GM18519 (cell line): ENCODE data around the gene SEC31A.
"Not testable (repeated sequence)": the region's sequence is repeated elsewhere in the genome, so short reads cannot be mapped to it uniquely, and the experiment has no call there.

Experiments used
- ATAC-seq: cut with Tn5 transposase; IDR thresholded peaks from one replicate; pipeline ENCODE4 v1.9.1; 2021; ENCODE audit warnings: mild to moderate bottlenecking, moderate library complexity; ENCODE audit not compliant: unreplicated experiment, low FRiP score

Gene SEC31A

DNA sequence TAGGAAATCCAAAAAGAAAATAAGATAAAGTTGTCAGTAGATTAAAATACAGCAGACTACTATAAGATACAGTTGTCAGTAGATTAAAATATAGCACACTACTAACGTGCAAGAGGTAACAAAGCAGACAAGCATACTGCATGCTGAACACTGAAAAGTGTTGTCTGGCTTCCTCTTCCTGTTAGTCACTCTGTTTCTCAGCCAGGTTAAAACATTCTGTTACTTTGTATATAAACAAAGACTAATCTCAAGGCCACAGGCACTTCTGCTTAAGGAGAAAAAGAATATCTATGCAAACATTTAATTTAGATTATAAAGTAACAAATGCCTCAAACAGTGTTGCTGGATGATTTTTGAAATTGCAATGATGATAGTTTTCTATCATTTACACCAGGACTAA, 51.3 kb downstream of the SEC31A start:
- ATAC-seq, result no peak

DNA sequence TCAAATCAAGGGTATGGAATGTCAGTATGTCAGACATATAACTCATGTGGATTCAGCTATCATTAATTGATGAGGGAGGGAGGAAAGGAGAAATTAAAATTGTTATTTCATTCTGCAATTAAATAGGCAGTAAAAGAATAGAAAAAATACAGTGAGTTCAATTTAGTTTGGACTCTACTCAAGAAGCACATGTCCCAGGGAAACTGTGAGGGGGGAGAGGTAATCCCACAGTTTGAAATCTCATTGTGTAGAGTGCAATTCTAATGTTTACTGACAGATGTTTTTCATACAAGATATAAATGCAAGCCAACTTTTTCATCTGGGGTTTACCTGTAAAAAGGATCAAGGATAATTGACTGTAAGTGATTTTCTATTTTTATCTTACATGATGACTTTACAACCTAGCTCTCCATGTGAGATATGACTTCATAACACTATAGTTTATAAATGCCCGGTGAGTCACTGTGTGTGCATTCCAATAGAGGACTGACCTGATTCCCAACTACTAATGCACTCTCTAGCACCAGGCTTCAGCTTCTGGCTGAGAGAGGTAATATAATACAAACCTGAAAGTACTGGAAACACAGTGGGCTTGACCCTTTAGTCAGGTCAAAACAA, 57.1 kb downstream of the SEC31A start:
- no peak for ATAC-seq

DNA sequence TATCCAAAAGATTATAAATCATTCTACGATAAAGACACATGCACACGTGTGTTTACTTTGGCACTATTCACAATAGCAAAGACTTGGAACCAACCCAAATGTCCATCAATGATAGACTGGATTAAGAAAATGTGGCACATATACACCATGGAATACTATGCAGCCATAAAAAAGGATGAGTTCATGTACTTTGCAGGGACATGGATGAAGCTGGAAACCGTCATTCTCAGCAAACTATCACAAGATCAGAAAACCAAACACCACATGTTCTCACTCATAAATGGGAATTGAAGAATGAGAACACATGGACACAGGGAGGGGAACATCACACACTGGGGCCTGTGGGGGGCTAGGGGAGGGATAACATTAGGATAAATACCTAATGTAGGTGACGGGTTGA, 57.9 kb downstream of the SEC31A start:
- ATAC-seq, result not testable (repeated sequence)

DNA sequence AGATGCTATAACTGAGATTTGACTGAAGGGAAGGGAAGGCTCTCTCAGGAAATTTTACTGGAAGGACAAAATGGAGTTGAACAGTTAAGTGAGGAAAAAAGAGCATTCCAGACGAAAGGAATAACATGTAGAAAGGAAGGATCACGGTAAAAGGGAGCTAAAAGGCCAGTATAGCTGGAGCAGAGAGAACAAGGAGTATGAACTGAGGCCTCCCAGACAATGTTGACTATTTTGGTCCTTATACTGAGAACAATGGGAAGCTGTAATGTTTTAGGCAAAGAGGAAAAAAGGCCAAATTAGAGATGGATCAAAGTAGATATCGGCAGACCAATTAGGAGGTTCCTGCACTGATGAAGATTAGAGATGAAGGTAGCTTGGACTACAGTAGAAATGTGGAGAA, 65.5 kb downstream of the SEC31A start:
- ATAC-seq, result no peak

DNA sequence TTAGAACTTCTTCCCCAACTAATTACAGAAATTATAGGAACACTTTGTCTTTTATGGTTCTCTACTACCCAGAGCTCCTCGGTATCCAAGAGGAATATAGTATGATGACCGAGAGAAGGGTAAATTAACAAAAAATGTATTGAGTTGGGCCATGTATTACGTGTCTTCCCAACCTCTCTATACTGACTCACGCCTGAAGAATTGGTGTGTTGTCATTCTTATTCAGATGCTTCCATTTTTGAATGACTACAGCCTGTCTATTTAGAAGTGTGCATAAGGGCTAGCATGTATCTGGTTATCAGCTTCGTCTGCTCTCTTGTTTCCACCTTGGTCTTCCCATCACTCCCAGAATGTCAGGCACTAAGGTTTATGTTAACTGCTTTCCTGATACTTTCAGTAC, 67.9 kb downstream of the SEC31A start:
- no peak for ATAC-seq

DNA sequence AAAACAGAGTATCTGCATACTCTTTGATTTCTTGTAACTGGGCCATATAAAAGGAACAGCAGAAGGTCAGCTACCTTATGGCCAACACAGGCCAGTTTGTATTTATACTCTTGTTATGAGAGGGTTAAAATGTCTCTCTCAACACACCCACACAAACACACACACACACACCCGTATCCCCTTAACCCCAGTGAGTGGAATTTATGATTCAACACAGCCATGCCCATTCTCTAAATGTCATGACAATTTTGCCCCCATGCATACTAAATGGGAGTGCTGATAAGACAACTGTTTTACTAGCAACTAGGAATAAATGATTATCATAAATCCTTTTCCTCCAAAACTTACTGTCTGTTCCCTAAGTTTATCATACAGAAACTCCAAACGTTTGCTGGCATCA, 70.3 kb downstream of the SEC31A start:
- ATAC-seq, result no peak

DNA sequence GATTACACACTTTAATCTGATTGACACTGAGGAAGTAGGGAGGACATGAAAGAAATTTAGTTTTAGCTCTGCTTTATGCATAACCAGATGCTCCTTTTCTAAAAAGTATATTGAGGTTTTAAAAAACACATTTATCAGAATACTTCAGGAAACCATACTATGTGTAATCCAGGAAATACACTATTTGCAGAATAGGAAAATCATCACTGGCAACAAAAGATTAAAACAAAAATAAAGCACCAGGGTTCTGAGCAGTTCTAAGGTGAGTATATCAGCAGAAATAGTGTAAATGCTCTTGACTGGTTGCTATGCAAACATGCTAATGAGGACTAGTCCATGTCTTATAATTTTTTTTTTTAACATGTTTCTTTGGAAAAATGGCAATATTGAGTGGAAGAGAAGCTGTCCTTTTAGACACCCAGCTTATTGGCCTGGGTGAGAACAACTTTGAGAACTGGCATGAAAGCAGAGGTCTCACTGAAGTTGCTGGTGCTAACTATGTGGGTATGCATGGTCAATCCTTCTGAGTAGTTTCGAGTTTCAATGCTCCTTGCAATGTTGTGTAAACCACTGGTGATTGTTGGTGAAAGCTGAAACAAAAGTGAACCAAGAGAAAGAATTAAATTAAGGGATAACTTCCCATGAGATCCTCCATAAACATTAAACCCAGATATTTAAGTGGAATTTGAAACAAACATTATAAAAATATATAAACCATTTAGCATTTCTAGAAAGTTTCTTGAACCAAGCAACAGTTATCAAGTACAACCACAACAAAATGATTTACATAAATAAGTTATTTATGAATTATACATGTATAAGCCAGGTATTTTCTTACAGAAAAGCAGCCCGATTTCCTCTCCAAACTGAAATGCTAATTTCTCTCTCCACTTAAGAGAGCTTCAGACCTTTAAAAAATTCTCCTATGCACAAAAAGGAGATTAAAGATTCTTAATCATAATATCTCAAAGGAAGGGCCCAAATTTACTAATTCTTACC, 72.0 kb downstream of the SEC31A start:
- no peak for ATAC-seq

DNA sequence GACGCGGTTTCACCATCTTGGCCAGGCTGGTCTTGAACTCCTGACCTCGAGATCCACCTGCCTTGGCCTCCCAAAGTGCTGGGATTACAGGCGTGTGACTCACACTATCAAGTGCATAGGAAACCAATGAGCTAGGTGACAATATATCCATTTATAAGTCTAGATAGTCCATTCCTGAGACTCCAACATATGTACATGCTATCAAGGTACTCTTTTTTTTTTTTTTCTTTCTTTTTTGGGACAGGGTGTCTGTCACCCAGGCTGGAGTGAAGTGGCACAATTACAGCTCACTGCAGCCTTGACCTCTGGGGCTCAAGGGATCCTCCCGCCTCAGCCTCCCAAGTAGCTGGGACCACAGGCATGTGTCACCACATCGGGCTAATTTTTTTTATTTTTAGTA, 74.1 kb downstream of the SEC31A start:
- ATAC-seq, result not testable (repeated sequence)

DNA sequence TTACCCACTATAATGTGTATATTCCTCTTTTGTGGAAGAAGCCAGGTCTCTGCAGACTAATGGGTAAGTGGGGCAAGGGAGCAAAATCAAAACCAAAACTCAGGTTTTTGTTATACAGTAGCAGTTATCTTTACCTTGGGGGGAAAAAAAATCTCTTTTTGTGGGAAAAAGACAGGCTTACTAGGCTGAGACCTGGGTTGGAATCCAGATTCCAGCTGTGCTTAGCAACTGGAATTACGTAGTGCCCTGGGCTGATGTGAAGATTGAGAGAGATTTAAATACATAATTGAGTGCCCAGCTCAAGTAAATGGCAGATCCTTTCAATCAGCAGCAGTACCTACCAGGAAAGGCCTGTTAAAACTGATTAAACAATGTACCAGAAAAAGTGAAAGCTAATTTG, 76.9 kb downstream of the SEC31A start:
- ATAC-seq, result no peak

DNA sequence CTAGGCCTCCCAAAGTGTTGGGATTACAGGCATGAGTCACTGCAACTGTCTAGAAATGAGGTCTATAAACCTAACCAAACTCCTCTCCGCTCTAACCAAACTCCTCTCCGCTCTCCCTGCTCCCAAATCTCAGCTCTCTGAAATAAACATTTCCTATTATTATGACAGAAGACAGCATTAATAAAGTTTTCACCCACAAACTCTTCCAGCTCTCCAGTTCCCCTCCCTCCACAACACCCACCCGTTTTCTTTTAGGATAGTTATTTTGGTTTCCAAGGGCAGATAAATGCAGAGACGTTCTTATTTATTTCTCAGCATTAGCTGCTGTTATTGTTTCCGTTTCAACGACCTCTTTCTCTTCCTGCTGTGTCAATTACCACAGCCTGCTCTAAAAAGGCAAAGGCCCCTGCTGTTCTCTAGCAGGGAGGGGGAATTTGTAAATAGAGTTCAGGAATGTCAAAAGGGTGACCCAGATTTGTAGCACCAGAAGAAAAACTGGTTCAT, 79.1 kb downstream of the SEC31A start:
- no peak for ATAC-seq

DNA sequence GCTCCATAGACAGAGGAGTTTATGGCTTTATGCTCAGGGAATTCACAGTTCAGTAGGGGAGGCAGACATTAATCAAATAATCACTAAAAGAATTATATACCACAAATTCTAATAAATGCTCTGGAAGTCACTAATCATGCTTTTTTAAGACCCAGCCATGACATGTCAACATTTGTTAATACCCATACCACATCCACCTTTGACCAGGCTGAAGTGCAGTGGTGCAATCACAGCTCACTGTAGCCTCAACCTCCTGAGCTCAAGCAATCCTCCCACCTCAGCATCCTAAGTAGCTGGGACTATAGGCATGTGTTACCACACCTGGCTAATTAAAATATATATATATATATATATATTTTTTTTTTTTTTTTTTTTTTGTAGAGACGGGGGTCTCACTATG, 79.6 kb downstream of the SEC31A start:
- ATAC-seq, result no peak

DNA sequence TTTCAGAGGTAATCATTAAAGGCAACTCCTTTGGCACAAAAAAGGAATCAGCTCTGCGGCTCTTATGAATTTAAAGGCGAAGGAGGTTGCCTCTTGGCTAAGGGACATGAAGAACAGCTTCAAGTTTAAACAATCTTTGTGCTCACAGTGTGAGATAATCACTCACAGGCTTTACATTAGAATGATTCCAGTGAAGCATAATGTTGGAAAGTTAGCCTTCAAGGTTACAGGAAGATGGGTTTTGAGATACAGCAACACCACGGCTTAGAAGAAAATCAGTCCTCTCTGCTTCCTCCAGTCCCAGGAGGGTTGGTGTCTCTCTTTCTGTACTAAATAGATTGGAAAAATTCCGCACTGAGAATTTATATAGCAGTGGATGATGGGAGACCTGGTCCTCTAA, 80.8 kb downstream of the SEC31A start:
- no peak for ATAC-seq

DNA sequence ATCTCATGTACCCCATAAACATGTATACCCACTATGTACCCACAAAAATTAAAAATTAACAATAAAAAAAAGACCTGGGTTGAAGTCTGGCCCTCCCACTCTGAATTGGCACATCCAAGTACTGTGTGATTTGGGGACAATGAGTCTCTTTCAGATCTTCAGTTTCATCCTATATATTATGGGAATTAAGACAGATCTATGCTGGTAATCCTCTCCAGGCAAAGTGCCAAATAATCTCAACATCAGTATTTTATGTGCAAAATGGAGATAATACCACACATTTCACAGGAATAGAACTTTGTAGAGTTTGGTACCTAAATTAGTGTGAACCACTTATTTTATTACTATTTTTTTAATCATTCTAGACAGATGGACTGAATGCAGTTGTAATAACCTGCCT, 81.3 kb downstream of the SEC31A start:
- no peak for ATAC-seq

DNA sequence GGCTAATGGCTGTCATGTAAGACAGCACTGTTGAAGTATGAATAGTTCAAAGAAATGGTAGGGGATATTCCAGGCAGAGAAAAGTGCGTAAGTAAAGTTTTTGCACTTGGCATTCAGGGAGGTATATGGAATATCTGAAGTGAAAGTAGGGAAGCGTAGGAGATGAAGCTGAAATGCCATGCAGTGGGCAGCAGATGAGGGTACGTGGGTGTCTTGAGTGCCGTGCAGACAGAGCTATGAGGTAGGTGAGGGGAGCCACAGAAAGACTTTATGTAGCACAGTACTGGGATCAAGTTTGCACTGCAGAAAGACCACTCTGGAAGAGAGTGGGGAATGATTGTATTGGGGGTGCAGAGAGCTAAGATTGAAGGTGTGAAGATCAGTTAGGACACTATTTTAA, 87.2 kb downstream of the SEC31A start:
- ATAC-seq, result no peak

DNA sequence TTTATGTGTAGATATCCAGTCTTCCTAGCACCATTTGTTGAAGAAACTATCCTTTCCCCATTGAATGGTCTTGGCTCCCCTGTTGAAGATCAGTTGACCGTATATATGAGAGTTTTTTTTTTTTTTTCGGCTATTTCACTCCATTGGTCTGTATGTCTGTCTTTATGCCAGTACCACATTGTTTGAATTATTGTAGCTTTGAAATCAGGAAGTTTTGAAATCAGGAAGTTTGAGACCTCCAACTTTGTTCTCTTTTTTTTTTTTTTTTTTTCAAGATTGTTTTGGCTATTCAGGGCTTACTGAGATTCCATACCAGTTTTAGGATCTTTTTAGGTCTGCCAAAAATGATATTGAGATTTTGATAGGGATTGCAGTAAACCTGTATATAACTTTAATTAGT, 88.0 kb downstream of the SEC31A start:
- no peak for ATAC-seq

DNA sequence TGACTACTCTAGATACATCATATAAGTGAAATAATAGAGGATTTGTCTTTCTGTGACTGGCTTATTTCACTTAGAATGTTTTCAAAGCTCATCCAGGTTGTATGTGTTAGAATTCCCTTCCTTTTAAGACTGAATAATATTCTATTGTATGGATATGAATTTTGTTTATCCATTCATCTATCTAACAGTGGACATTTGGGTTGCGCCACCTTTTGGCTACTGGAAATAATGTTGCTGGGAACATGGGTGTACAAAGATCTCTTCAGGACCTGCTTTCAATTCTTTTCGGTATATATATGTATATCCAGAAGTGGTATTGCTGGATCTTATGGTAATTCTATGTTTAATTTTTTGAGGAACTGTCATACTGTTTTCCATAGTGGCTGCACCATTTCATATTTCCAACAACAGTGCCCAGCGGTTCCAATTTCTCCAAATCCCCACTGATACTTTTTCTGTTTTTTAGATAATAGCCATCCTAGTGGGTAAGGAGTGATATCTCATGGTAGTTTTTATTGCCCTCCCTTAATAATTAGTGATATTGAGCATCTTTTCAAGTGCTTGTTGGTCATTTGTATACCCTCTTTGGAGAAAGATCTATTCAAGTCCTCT, 88.9 kb downstream of the SEC31A start:
- no peak for ATAC-seq

DNA sequence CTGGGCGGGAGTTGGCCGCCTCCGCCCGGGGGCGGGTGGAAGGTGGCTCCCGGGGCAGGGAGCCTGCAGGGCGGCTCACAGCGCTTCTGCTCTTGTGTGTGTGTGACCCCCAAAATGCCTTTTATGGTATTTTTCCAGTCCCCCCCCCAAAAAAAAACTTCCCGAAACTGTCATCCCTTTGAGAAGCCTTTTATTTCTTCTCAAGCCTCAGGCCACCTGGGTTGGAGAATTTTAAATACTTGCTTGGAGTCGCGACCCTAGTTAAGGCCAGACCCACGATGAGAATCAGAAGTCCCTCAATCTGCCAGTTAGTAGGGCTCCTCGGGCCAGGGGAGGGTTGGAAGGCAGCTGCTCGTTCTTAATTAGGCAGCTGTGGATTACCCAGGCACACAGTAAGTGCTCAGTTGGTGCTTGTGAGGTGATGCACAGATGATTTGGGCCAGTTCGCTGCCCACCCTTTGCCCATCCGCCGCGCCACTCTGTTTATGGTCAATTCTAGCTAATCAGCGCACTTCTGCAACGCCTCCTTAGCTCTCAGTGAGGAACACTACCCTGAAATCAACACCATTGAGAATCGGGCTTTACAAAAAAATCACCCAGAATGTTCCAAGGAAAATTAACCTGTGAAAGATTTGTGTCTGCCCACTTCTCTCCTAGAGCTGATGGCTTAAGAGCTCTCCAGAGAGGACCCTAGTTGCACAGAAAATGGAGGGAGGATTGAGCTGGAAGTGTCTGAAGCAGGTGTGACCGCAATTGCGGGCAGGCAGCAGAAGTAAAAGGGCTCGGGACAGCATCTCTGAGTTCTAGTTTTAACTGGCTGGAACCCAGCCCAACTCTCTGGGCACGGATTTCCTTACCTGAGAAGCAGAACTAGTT, 91.7 kb downstream of the SEC31A start:
- no peak for ATAC-seq

DNA sequence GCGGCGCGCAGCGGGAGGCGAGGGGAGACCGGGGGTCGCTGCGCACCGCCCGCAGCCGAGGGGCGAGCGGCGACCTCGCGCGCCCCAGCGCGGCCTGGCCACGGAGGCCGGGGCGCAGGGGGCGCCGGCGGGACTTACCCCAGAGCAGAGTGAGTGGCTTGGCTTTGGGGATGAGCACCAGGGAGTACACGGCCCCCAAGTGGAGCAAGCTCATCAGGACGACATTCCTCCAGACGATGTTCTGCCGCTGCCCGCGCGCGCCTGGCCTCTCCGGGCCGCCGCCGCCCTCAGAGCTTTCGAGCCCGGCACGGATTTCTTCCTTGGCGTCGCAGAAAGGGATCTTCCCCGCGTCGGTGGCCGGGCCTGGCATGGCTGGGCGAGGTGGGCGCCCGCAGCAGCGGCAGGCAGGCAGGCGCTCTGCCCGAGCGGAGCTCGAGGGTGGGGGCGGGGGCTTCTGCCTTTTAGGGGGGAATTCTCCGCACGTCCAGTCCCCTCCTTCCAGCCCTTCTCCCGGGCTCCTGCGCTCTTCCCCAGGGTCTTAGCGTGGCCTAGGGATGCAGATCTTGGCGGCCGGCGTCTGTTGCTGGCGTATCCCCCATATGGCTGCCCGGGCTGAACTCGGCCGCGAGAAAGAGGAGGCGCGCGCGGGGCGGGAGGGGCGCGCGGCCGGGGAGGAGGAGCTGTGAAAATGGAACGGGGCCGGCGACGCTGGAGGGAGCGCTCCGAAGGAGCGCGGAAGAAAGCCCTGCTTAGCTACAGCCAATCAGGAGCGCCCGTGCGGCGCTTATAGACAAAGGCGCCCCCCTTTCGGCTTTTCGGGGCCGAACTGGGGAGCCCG, 92.6 kb downstream of the SEC31A start, which contains the start of gene SCD5:
SCD5 (minus strand) TSS at position 629 of the 838 bp plus-strand sequence; CDS start at position 370, 259 bp downstream.
- peak; percentile 91 for ATAC-seq

DNA sequence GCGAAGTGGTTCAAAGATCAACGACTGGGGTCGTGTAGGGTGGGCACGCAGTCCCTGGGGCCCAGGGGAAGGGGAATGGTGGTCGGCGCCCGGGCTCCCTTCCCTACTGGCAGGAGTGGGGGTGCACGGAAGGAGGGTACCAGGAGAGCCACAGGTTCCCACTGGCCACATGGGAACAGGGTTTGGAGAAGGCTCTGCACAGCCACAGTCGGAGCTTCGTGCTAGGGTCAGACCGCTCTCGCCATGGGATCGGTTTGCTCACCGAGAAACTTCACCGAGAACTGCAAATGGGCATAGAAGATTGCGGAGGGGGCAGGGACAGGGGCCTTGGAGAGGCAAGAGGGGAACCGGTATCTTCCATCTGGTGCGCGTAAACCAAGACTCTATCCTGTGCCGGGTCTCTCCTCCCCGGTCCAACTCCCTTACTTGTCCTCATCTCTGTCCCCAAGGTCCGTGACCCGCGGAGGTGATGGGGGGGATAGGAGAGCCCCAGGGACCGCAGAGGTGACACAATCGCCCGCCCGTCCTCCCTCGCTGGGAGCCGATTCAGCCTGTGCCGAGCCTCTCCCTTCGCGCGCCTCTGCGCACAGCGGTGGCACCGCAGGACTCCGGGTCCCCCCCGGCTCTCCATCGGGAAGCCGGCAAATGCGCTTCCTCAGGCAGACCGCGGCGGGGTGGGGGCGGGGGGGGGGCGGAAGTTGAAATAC, 93.4 kb downstream of the SEC31A start:
- ATAC-seq, result no peak
